HG02870 (cell line): ENCODE measurements around the gene ZNF417.
"Not testable (repeated sequence)": the region's sequence is repeated elsewhere in the genome, so short reads cannot be mapped to it uniquely, and the experiment has no call there.

ENCODE experiments used
- ATAC-seq: cut with Tn5 transposase; IDR thresholded peaks from one replicate; pipeline ENCODE4 v1.9.1; 2021; ENCODE audit warnings: mild to moderate bottlenecking, moderate library complexity; ENCODE audit not compliant: unreplicated experiment

Gene ZNF417

DNA sequence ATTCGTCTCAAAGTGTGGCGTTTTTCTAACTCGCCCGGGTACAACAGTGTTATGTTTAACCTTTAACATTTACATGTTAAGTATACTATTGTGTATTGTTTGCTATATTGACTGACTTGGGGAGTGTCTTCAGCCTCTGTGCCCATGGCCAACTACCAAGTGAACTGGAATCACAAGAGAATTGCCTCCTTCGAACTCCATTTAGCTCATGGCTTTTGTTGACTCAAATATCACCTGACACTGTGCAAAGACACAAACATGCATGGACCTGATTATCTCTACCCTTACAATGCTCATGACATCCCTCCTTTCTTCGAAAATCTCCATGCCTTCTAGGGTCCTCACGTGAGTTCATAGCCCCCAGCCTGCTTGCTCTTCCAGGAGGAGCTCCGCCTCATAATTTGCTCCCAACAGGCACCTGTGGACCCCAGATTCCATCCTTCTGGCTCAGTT lies 28.3 kb downstream of the ZNF417 start:
- no peak for ATAC-seq

GRCh38 chr19:57887195-57887941 lies 29.0 kb downstream of the ZNF417 start:
- ATAC-seq: no peak

- ATAC-seq: no peak
Observed at GRCh38 chr19:57886046-57886445, 30.3 kb downstream of the ZNF417 start.

DNA sequence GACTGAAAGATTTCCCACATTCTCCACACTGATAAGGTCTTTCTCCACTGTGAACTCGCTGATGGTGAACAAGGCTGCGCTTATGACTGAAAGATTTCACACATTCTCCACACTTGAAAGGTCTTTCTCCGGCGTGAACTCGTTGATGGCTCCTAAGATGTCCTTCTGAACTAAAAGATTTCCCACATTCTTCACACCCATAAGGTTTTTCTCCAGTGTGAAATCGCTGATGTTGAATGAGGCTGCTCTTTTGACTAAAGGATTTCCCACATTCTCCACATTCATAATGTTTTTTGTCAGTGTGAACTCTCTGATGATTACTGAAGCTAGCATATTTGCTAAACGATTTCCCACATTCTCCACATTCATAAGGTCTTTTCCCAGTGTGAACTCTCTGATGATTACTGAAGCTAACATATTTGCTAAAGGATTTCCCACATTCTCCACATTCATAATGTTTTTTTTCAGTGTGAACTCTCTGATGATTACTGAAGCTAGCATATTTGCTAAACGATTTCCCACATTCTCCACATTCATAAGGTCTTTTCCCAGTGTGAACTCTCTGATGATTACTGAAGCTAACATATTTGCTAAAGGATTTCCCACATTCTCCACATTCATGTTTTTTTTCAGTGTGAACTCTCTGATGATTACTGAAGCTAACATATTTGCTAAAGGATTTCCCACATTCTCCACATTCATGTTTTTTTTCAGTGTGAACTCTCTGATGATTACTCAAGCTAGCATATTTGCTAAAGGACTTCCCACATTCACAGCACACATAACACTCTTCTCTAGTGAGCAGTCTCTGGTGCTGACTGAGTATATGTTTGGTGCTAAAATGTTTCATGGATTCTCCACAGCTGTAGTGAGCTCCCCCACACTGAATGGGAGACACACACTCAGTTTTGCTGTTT lies 42.3 kb downstream of the ZNF417 start:
- not testable (repeated sequence) for ATAC-seq

GRCh38 chr19:57872450-57872849 lies 43.9 kb downstream of the ZNF417 start:
- ATAC-seq: no peak

DNA sequence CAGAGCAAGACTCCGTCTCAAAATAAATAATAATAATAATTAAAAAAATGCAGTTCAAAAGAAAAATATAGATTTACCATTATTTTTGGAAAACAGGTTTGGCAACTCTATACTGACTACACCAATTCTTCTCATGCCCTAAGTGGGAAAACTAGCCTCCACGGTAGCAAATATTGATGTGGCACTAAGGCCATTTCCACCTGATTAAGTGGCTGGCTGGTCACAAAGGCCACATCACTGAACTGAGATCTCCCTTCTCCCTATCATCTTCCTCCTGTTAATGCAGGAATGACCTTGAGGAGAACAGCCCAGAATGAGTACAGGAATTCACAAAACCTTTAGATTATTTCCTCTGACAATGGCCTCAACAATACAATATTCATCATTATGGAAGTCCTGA lies 46.2 kb downstream of the ZNF417 start:
- no peak for ATAC-seq

DNA sequence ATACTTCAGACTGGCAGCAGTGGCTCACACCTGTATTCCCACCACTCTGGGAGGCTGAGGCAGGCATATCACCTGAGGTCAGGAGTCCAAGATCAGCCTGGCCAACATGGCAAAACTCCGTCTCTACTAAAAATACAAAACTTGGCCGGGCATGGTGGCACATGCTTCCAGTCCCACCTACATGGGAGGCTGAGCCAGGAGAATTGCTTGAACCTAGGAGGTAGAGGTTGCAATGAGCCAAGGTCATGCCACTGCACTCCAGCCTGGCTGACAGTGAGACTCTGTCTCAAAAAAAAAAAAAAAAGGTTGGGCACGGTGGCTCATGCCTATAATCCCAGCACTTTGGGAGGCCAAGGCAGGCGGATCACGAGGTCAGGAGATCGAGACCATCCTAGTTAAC lies 46.7 kb downstream of the ZNF417 start:
- ATAC-seq: not testable (repeated sequence)

DNA sequence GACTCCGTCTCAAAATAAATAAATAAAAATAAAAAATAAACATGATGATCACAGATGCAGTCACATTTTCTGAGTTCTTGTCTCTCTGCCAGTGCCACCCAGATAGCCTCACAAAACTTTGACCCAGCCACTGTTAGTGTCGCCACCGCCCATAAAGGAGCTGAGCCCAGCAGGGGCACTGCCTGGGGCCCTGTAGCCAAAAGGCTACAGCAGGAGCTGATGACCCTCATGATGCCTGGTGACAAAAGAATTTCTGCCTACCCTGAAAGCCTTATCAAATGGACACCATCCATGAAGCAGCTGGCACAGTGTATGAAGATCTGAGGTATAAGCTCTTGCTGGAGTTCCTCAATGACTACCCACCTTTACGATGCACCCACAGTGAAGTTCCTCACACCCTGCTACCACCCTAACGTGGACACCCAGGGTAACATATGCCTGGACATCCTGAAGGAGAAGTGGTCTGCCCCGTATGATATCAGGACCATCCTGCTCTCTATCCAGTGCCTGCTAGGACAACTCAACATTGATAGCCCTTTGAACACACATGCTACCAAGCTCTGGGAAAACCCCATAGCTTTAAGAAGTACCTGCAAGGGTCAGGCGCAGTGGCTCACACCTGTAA lies 48.4 kb downstream of the ZNF417 start:
- no peak for ATAC-seq
